Activated CD4-positive, alpha-beta T cell treated with anti-CD3 and anti-CD28 coated beads, Interleukin-2, amount 10 ng/mL, durations not matched to agents 7 days and 5 days (primary cell): Measurements from ENCODE around the gene P2RX3. TPM values are rescaled to one million over a fixed set of nuclear protein-coding genes. Genes with fewer than 3 reads are reported as not detected.

ENCODE experiments used
- CTCF ChIA-PET: fragments of 350-600 bp; sonication (Branson Sonifier 250); formaldehyde crosslinking; loops from one replicate; lab custom pipeline; 2021; ENCODE audit warnings: antibody characterized with exemption; lab: Charles Lee
- POLR2A ChIA-PET: fragments of 350-600 bp; sonication (Branson Sonifier 250); formaldehyde crosslinking; loops from one replicate; lab custom pipeline; 2021; ENCODE audit warnings: antibody characterized with exemption; lab: Charles Lee
- DNase-seq: peaks from one replicate; pipeline ENCODE4 v3.0.0-alpha.2; 2020
- H3K27ac Mint-ChIP-seq: one replicate; pipeline ENCODE4 v1.8.0; 2021; ENCODE audit warnings: mild to moderate bottlenecking, moderate library complexity, mixed read lengths
- H3K27me3 Mint-ChIP-seq: one replicate; pipeline ENCODE4 v1.8.0; 2021; ENCODE audit warnings: mixed read lengths
- H3K36me3 Mint-ChIP-seq: one replicate; pipeline ENCODE4 v1.8.0; 2021; ENCODE audit warnings: low read depth, mixed read lengths
- H3K4me1 Mint-ChIP-seq: one replicate; pipeline ENCODE4 v1.8.0; 2021; ENCODE audit warnings: mixed read lengths
- H3K4me3 Mint-ChIP-seq: one replicate; pipeline ENCODE4 v1.8.0; 2021; ENCODE audit warnings: mild to moderate bottlenecking, moderate library complexity, mixed read lengths
- H3K9me3 Mint-ChIP-seq: one replicate; pipeline ENCODE4 v1.8.0; 2021; ENCODE audit warnings: mixed read lengths
- total RNA-seq, 2 experiments: library from RNA; stranded (reverse); gene quantifications; one replicate each; pipeline ENCODE4 v1.2.3, GENCODE V29; 2021

Gene P2RX3
- total RNA-seq, 2 experiments from 2014 or later, result not detected

- H3K9me3 Mint-ChIP-seq, result peaks cover 5% of the 10 kb centered on the region
These were observed 34.1 kb upstream of the P2RX3 start for GRCh38 chr11:57303990-57304579.

GRCh38 chr11:57305523-57305922 is 32.6 kb upstream of the P2RX3 start:
- Mint-ChIP-seq H3K9me3 (no peaks in the 10 kb centered on the region), H3K36me3 (peaks cover 8% of the 10 kb centered on the region), H3K27me3 (no peaks in the 10 kb centered on the region), H3K4me3 (no peak overlapping the region), H3K4me1 (peaks cover 2% of the 10 kb centered on the region), H3K27ac (no peak overlapping the region)
- CTCF ChIA-PET, result no interaction called here
- DNase-seq, result no peak
- POLR2A ChIA-PET, result no interaction called here

More at GRCh38 chr11:57303990-57304579, 34.1 kb upstream of the P2RX3 start:
- H3K4me3 Mint-ChIP-seq, result no peak overlapping the region
- POLR2A ChIA-PET, result no interaction called here
- no peak for DNase-seq
- CTCF ChIA-PET, result no interaction called here
- no peaks in the 10 kb centered on the region for H3K27me3 Mint-ChIP-seq
- H3K36me3 Mint-ChIP-seq, result peaks cover 16% of the 10 kb centered on the region
- H3K4me1 Mint-ChIP-seq, result no peaks in the 10 kb centered on the region
- H3K27ac Mint-ChIP-seq, result no peak overlapping the region

GRCh38 chr11:57306161-57306876 is 31.8 kb upstream of the P2RX3 start:
- Mint-ChIP-seq H3K27me3 (no peaks in the 10 kb centered on the region), H3K4me1 (peaks cover 9% of the 10 kb centered on the region), H3K36me3 (peaks cover 3% of the 10 kb centered on the region), H3K4me3 (no peak overlapping the region), H3K27ac (no peak overlapping the region), H3K9me3 (no peaks in the 10 kb centered on the region)
- POLR2A ChIA-PET, result no interaction called here
- CTCF ChIA-PET, result no interaction called here
- no peak for DNase-seq

GRCh38 chr11:57306940-57307565 is 31.1 kb upstream of the P2RX3 start:
- ChIA-PET POLR2A (no interaction called here), CTCF (interaction anchor here (0.5 kb wide), 1 partner anchor 8 kb away, joined by 4 read pairs; no protein-coding TSS in a partner anchor)
- Mint-ChIP-seq H3K36me3 (peaks cover 2% of the 10 kb centered on the region), H3K27me3 (no peaks in the 10 kb centered on the region), H3K4me3 (no peak overlapping the region), H3K27ac (no peak overlapping the region), H3K9me3 (no peaks in the 10 kb centered on the region), H3K4me1 (peaks cover 15% of the 10 kb centered on the region)
- no peak for DNase-seq

GRCh38 chr11:57307666-57308270 is 30.4 kb upstream of the P2RX3 start:
- peaks cover 2% of the 10 kb centered on the region for H3K36me3 Mint-ChIP-seq
- ChIA-PET POLR2A (no interaction called here), CTCF (no interaction called here)
- H3K4me1 Mint-ChIP-seq, result peaks cover 19% of the 10 kb centered on the region
- DNase-seq, result no peak
- no peaks in the 10 kb centered on the region for H3K9me3 Mint-ChIP-seq
- no peak overlapping the region for H3K4me3 Mint-ChIP-seq
- H3K27me3 Mint-ChIP-seq, result no peaks in the 10 kb centered on the region
- H3K27ac Mint-ChIP-seq, result no peak overlapping the region

- peak overlapping the region; percentile 76 for H3K27ac Mint-ChIP-seq
- no peaks in the 10 kb centered on the region for H3K27me3 Mint-ChIP-seq
- peaks cover 2% of the 10 kb centered on the region for H3K36me3 Mint-ChIP-seq
- H3K9me3 Mint-ChIP-seq, result no peaks in the 10 kb centered on the region
- H3K4me1 Mint-ChIP-seq, result peaks cover 19% of the 10 kb centered on the region
- H3K4me3 Mint-ChIP-seq, result no peak overlapping the region
- DNase-seq, result no peak
- POLR2A ChIA-PET, result interaction anchor here (0.6 kb wide), 1 partner anchor 67 kb away, joined by 3 read pairs; no protein-coding TSS in a partner anchor
- CTCF ChIA-PET, result no interaction called here
These were observed 29.6 kb upstream of the P2RX3 start for GRCh38 chr11:57308426-57309060.

GRCh38 chr11:57309106-57310059 is 28.8 kb upstream of the P2RX3 start:
- DNase-seq, result no peak
- Mint-ChIP-seq H3K27ac (peak overlapping the region; percentile 76), H3K4me1 (peaks cover 19% of the 10 kb centered on the region), H3K4me3 (no peak overlapping the region), H3K27me3 (no peaks in the 10 kb centered on the region), H3K36me3 (peaks cover 2% of the 10 kb centered on the region), H3K9me3 (no peaks in the 10 kb centered on the region)
- ChIA-PET POLR2A (interaction anchor here (0.6 kb wide), 1 partner anchor 68 kb away, joined by 3 read pairs; no protein-coding TSS in a partner anchor), CTCF (interaction anchor here (1.0 to 3.1 kb wide), 2 partner anchors 9 to 12 kb away, joined by 3 to 10 read pairs; no protein-coding TSS in a partner anchor)

- H3K4me3 Mint-ChIP-seq, result no peak overlapping the region
- no peaks in the 10 kb centered on the region for H3K9me3 Mint-ChIP-seq
- CTCF ChIA-PET, result interaction anchor here (1.1 to 3.1 kb wide), 2 partner anchors 10 to 11 kb away, joined by 4 to 10 read pairs; no protein-coding TSS in a partner anchor
These were observed 28.1 kb upstream of the P2RX3 start for GRCh38 chr11:57310091-57310490.

GRCh38 chr11:57310630-57311086 is 27.5 kb upstream of the P2RX3 start:
- no peak for DNase-seq
- POLR2A ChIA-PET, result no interaction called here
- peaks cover 19% of the 10 kb centered on the region for H3K4me1 Mint-ChIP-seq
- no peaks in the 10 kb centered on the region for H3K9me3 Mint-ChIP-seq
- H3K27me3 Mint-ChIP-seq, result no peaks in the 10 kb centered on the region
- peak overlapping the region; percentile 68 for H3K4me3 Mint-ChIP-seq
- peaks cover 2% of the 10 kb centered on the region for H3K36me3 Mint-ChIP-seq
- peak overlapping the region; percentile 65 for H3K27ac Mint-ChIP-seq
- CTCF ChIA-PET, result interaction anchor here (1.1 to 3.1 kb wide), 2 partner anchors 10 to 11 kb away, joined by 4 to 10 read pairs; no protein-coding TSS in a partner anchor

More at GRCh38 chr11:57310091-57310490, 28.1 kb upstream of the P2RX3 start:
- no peak for DNase-seq
- POLR2A ChIA-PET, result no interaction called here
- H3K36me3 Mint-ChIP-seq, result peaks cover 2% of the 10 kb centered on the region
- peaks cover 19% of the 10 kb centered on the region for H3K4me1 Mint-ChIP-seq
- no peak overlapping the region for H3K27ac Mint-ChIP-seq
- H3K27me3 Mint-ChIP-seq, result no peaks in the 10 kb centered on the region

- no peaks in the 10 kb centered on the region for H3K9me3 Mint-ChIP-seq
- peak overlapping the region; percentile 68 for H3K4me3 Mint-ChIP-seq
- no peaks in the 10 kb centered on the region for H3K27me3 Mint-ChIP-seq
- ChIA-PET CTCF (interaction anchor here (1.0 to 3.1 kb wide), 4 partner anchors 8 to 13 kb away, joined by 3 to 10 read pairs (median 4); no protein-coding TSS in a partner anchor), POLR2A (interaction anchor here (0.9 kb wide), 1 partner anchor 14 kb away, joined by 3 read pairs; no protein-coding TSS in a partner anchor)
- peaks cover 19% of the 10 kb centered on the region for H3K4me1 Mint-ChIP-seq
- peak; percentile 79 for DNase-seq
- peaks cover 2% of the 10 kb centered on the region for H3K36me3 Mint-ChIP-seq
- H3K27ac Mint-ChIP-seq, result peak overlapping the region; percentile 71
These were observed 26.8 kb upstream of the P2RX3 start for GRCh38 chr11:57311109-57311936.
